Lower lobe of right lung (tissue), 2 donors: ENCODE results near the gene DARS1. TPM values are rescaled to one million over a fixed set of nuclear protein-coding genes. Genes with fewer than 3 reads are reported as not detected.
A peak's percentile ranks its signal among the peaks of the same experiment; 100 is the strongest.

Experiments
- ATAC-seq, 2 donors: fragments of 200-7000 bp; cut with Tn5 transposase; one replicate each; pipeline ENCODE4 v1.9.1; 2020 to 2022; ENCODE audit warnings: mild to moderate bottlenecking in 2 of 2, moderate library complexity in 2 of 2
- DNase-seq: peaks from one replicate; pipeline ENCODE4 v3.0.0-alpha.2; 2020
- H3K27ac ChIP-seq: fragments of 200-600 bp; one replicate; pipeline ENCODE4 v1.8.0; 2022
- H3K27me3 ChIP-seq: fragments of 200-600 bp; one replicate; pipeline ENCODE4 v1.8.0; 2022; ENCODE audit warnings: low read depth
- H3K36me3 ChIP-seq: fragments of 200-600 bp; one replicate; pipeline ENCODE4 v1.8.0; 2022; ENCODE audit warnings: mild to moderate bottlenecking
- H3K4me1 ChIP-seq: fragments of 200-600 bp; one replicate; pipeline ENCODE4 v1.8.0; 2022
- H3K4me3 ChIP-seq: fragments of 200-600 bp; one replicate; pipeline ENCODE4 v1.8.0; 2022; ENCODE audit warnings: mild to moderate bottlenecking
- H3K9me3 ChIP-seq: fragments of 200-600 bp; one replicate; pipeline ENCODE4 v1.8.0; 2022
- CTCF ChIP-seq: fragments of 200-600 bp; IDR thresholded peaks from one replicate; pipeline ENCODE4 v1.8.0; 2022; ENCODE audit warnings: antibody characterized with exemption, mild to moderate bottlenecking
- intact Hi-C: fragments of 100-400 bp; cut with DNase I; formaldehyde crosslinking; loops from one replicate; pipeline ENCODE4 v1.11.0; 2022
- total RNA-seq: library from RNA; stranded (reverse); fragmentation: NEBNext Ultra II Directional; extraction: Animal tissue kit (Norgen Biotek cat#: 25700); gene quantifications from one replicate; pipeline ENCODE4 v1.2.1, GENCODE V29; 2021
- donor health status: DM: no; HTN: yes; CAD: no; lungs with severe emphysema.

Gene DARS1
- total RNA-seq, 1 donor from 2014 or later, result 50.0 TPM

- peaks cover 19% of the 10 kb centered on the region for H3K4me1 ChIP-seq
- no peak for ATAC-seq
- intact Hi-C loops, result no loop called here
Observed at GRCh38 chr2:136010126-136010525, 24.7 kb upstream of the DARS1 start.

GRCh38 chr2:136008205-136008865 is 22.9 kb upstream of the DARS1 start:
- intact Hi-C loops, result no loop called here
- H3K27ac ChIP-seq, result peak overlapping the region; percentile 66
- peaks cover 8% of the 10 kb centered on the region for H3K4me1 ChIP-seq
- H3K27me3 ChIP-seq, result no peaks in the 10 kb centered on the region
- DNase-seq (peak; percentile 82), ATAC-seq (peak; percentile 92 to 95)
- no peaks in the 10 kb centered on the region for H3K9me3 ChIP-seq
- no peak overlapping the region for H3K4me3 ChIP-seq
- no peaks in the 10 kb centered on the region for H3K36me3 ChIP-seq
- no peak for TF ChIP-seq CTCF

More at GRCh38 chr2:136010126-136010525, 24.7 kb upstream of the DARS1 start:
- Histone ChIP-seq H3K9me3 (no peaks in the 10 kb centered on the region), H3K27ac (no peak overlapping the region), H3K27me3 (no peaks in the 10 kb centered on the region), H3K4me3 (no peak overlapping the region), H3K36me3 (no peaks in the 10 kb centered on the region)
- TF ChIP-seq CTCF, result no peak
- DNase-seq, result no peak

- Histone ChIP-seq H3K27me3 (no peaks in the 10 kb centered on the region), H3K9me3 (no peaks in the 10 kb centered on the region), H3K27ac (no peak overlapping the region), H3K4me1 (peaks cover 8% of the 10 kb centered on the region), H3K4me3 (no peak overlapping the region), H3K36me3 (no peaks in the 10 kb centered on the region)
- ATAC-seq, result no peak
- intact Hi-C loops, result no loop called here
- DNase-seq, result no peak
- no peak for TF ChIP-seq CTCF
Observed at GRCh38 chr2:136006658-136007057, 21.2 kb upstream of the DARS1 start.

DNA sequence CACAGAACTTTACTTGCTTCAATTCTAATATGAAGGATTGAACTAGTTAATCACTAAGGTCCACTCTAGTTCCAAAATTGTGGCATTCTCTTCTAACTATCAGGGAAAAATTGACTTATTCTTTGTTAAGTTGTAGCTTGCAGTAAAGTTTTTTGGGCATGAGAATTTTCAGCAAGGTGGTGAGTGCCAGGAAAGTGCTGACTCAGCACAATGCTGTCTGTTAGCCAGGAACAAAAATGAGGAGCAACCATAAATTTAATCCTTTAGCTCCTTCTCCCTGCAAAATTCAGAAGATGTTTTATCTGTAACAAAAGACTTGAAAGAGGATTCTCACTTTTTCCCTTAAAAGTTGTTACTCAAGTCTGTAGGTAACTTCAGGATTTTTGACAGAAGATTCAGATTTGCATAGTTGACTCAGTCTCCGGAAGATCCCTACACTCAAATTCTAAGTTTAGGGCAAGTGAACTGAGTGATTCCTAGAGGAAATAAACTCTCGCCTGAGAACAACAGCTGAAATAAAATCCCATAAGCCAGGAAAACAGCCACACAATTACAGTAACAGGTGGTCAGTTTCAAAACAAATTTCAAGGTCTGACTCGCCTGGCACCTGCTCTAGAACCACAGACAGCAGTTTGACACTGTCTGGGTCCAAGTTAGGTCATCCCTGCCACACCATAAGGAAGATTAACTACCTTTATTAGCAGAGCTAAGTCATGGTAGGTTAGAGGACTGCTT is 20.2 kb upstream of the DARS1 start:
- DNase-seq (no peak), ATAC-seq (no peak)
- H3K4me3 ChIP-seq, result no peak overlapping the region
- H3K27me3 ChIP-seq, result no peaks in the 10 kb centered on the region
- H3K27ac ChIP-seq, result no peak overlapping the region
- H3K36me3 ChIP-seq, result no peaks in the 10 kb centered on the region
- TF ChIP-seq CTCF, result no peak
- H3K4me1 ChIP-seq, result peaks cover 8% of the 10 kb centered on the region
- intact Hi-C loops, result no loop called here
- no peaks in the 10 kb centered on the region for H3K9me3 ChIP-seq

- ATAC-seq (no peak), DNase-seq (no peak)
- H3K27ac ChIP-seq, result no peak overlapping the region
- no peaks in the 10 kb centered on the region for H3K36me3 ChIP-seq
- peaks cover 8% of the 10 kb centered on the region for H3K4me1 ChIP-seq
- no peaks in the 10 kb centered on the region for H3K9me3 ChIP-seq
- H3K4me3 ChIP-seq, result no peak overlapping the region
- no peak for TF ChIP-seq CTCF
- H3K27me3 ChIP-seq, result no peaks in the 10 kb centered on the region
- intact Hi-C loops, result no loop called here
Observed at GRCh38 chr2:136004965-136005364, 19.5 kb upstream of the DARS1 start.
